MM.1S (cell line): ENCODE measurements around the gene FOXP1.

Experiments used
- EZH2 ChIP-seq: fragments of 300-600 bp; sonication (generic); optimal IDR thresholded peaks from 2 replicates; pipeline ENCODE3; 2017; ENCODE audit warnings: low read depth, mild to moderate bottlenecking, antibody characterized with exemption, low read length, mixed read lengths
- EZH2phosphoT487 ChIP-seq: fragments of 300-600 bp; sonication (generic); IDR thresholded peaks from 2 replicates; pipeline ENCODE4 v1.6.1; 2018; ENCODE audit warnings: antibody characterized with exemption, low read length
- TF ChIP-seq, protein P1 (sequence below): fragments of 300-600 bp; sonication (generic); IDR thresholded peaks from 2 replicates; pipeline ENCODE4 v1.5.1; 2016; ENCODE audit warnings: antibody characterized with exemption, low read length, mixed read lengths

DNA sequence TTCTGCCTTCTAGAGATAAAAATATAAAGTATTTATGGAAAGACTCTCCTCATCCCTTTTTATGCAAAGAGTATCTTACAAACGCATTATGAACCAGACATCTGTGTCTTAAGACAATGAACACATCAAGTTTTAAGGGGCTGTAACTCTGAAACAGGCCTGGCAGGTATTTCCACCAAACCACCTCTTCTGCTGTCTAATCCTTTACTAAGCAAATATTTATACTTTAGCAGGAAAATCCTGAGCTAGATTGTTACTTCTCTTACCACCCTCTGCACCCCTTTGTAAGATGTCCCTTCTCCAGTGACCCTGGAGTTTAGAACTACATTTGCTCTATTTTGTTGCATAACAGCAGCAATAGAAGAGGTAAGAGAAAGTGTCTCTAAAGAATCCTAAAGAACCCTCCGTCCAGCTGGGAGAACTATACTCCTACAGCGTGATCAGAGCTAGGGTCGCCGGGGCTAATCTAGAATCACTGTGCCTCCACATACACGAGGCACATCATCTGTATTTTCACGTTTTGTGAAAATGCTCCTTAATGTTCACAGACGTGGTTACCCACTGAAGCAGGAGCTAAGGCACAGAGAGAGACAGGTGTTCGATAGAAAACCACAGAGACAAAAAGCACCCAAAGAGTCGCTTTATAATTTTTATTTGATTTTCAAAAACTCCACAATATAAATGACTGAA, 129.6 kb downstream of the FOXP1 start:
- TF ChIP-seq, protein P1, sequence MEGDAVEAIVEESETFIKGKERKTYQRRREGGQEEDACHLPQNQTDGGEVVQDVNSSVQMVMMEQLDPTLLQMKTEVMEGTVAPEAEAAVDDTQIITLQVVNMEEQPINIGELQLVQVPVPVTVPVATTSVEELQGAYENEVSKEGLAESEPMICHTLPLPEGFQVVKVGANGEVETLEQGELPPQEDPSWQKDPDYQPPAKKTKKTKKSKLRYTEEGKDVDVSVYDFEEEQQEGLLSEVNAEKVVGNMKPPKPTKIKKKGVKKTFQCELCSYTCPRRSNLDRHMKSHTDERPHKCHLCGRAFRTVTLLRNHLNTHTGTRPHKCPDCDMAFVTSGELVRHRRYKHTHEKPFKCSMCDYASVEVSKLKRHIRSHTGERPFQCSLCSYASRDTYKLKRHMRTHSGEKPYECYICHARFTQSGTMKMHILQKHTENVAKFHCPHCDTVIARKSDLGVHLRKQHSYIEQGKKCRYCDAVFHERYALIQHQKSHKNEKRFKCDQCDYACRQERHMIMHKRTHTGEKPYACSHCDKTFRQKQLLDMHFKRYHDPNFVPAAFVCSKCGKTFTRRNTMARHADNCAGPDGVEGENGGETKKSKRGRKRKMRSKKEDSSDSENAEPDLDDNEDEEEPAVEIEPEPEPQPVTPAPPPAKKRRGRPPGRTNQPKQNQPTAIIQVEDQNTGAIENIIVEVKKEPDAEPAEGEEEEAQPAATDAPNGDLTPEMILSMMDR, result no peak
- TF ChIP-seq EZH2, result no peak
- no peak for TF ChIP-seq EZH2phosphoT487
